B cell (primary cell): Measurements from ENCODE around the gene TSEN2.

ENCODE experiments used
- CTCF ChIP-seq: fragments of 200-600 bp; IDR thresholded peaks from one replicate; pipeline ENCODE4 v1.8.0; 2022; ENCODE audit warnings: antibody characterized with exemption, mild to moderate bottlenecking
- EZH2 ChIP-seq: IDR thresholded peaks from 2 replicates; pipeline ENCODE4 v1.6.1; 2012; ENCODE audit warnings: borderline replicate concordance, low read depth, mild to moderate bottlenecking, moderate library complexity, low read length; ENCODE audit not compliant: insufficient read depth, poor library complexity, severe bottlenecking

- TF ChIP-seq CTCF (no peak), EZH2 (no peak)
These were observed 3.1 kb downstream of the TSEN2 start for GRCh38 chr3:12487336-12487735.
